ENCODE results near the gene MEIS1. TPM values are rescaled to one million over a fixed set of nuclear protein-coding genes. Genes with fewer than 3 reads are reported as not detected.

Gene MEIS1
- total RNA-seq, 6 experiments from 2014 or later = 3.1 to 8.8 (median 4.2) TPM

GRCh38 chr2:66436581-66437001 lies 1.7 kb downstream of the MEIS1 start:
- DNase-seq = no peak
- WGBS (ENCODE audit: insufficient coverage, low coverage, low lambda C conversion rate, missing lambda C conversion rate) = 30% methylated on average over 2 of the region's 2 CpGs

GRCh38 chr2:66437109-66437690 lies 2.3 kb downstream of the MEIS1 start:
- Histone ChIP-seq H3K4me3 (peak overlapping the region; percentile 27 to 76 (median 64)), H3K36me3 (no peaks in the 10 kb centered on the region), H3K27me3 (no peaks in the 10 kb centered on the region), H3K27ac (peak overlapping the region; percentile 63 to 89 (median 70)), H3K9me3 (no peaks in the 10 kb centered on the region), H3K4me1 (peaks cover 0 to 14% (median 0%) of the 10 kb centered on the region in 4 donors)
- DNase-seq = no peak
- intact Hi-C loops (cut with DNase I) = no loop called here
- TF ChIP-seq POLR2A (IDR thresholded peaks at IDR 0.05) (no peak), CTCF (IDR thresholded peaks at IDR 0.05) (no peak)
- ATAC-seq = no peak
- 23% methylated on average over 14 of the region's 14 CpGs for WGBS (ENCODE audit: insufficient coverage, low coverage, low lambda C conversion rate, missing lambda C conversion rate)

More at GRCh38 chr2:66436581-66437001, 1.7 kb downstream of the MEIS1 start:
- Histone ChIP-seq H3K4me3 (peak overlapping the region; percentile 54 to 76 (median 64)), H3K27me3 (no peaks in the 10 kb centered on the region), H3K4me1 (peaks cover 0 to 14% (median 0%) of the 10 kb centered on the region in 4 donors), H3K27ac (peak overlapping the region; percentile 63 to 89 (median 70)), H3K9me3 (no peaks in the 10 kb centered on the region), H3K36me3 (no peaks in the 10 kb centered on the region)
- no peak for TF ChIP-seq POLR2A (IDR thresholded peaks at IDR 0.05)
- TF ChIP-seq CTCF (IDR thresholded peaks at IDR 0.05) = no peak
- intact Hi-C loops (cut with DNase I) = no loop called here
- ATAC-seq = no peak

GRCh38 chr2:66437691-66438497 lies 3.0 kb downstream of the MEIS1 start:
- WGBS (ENCODE audit: insufficient coverage, low coverage, low lambda C conversion rate, missing lambda C conversion rate) = 41% methylated on average over 19 of the region's 22 CpGs
- ATAC-seq (no peak), DNase-seq (no peak)
- intact Hi-C loops (cut with DNase I) = no loop called here
- H3K27ac ChIP-seq = peak overlapping the region; percentile 63 to 89 (median 70)
- H3K4me3 ChIP-seq = peak overlapping the region; percentile 27 to 76 (median 64)
- no peak for TF ChIP-seq POLR2A (IDR thresholded peaks at IDR 0.05)
- TF ChIP-seq CTCF (IDR thresholded peaks at IDR 0.05) = no peak
- peaks cover 0 to 14% (median 0%) of the 10 kb centered on the region in 4 donors for H3K4me1 ChIP-seq
- H3K9me3 ChIP-seq = no peaks in the 10 kb centered on the region
- no peaks in the 10 kb centered on the region for H3K36me3 ChIP-seq
- no peaks in the 10 kb centered on the region for H3K27me3 ChIP-seq

- peak overlapping the region; percentile 63 to 89 (median 70) for H3K27ac ChIP-seq
- intact Hi-C loops (cut with DNase I) = no loop called here
- no peak for TF ChIP-seq CTCF (IDR thresholded peaks at IDR 0.05)
- TF ChIP-seq POLR2A (IDR thresholded peaks at IDR 0.05) = no peak
- H3K4me3 ChIP-seq = peak overlapping the region; percentile 9 to 76 (median 23)
- H3K9me3 ChIP-seq = no peaks in the 10 kb centered on the region
- no peaks in the 10 kb centered on the region for H3K27me3 ChIP-seq
- ATAC-seq (no peak), DNase-seq (no peak)
- WGBS (ENCODE audit: insufficient coverage, low coverage, low lambda C conversion rate, missing lambda C conversion rate) = 31% methylated on average over 8 of the region's 8 CpGs
- H3K4me1 ChIP-seq = peaks cover 0 to 14% (median 0%) of the 10 kb centered on the region in 4 donors
- H3K36me3 ChIP-seq = no peaks in the 10 kb centered on the region
Measured at GRCh38 chr2:66438498-66438833, 3.5 kb downstream of the MEIS1 start.
